HG02840 (cell line): ENCODE measurements around the gene DISP1.
A peak's percentile ranks its signal among the peaks of the same experiment; 100 is the strongest.

Experiments used
- ATAC-seq: cut with Tn5 transposase; IDR thresholded peaks from one replicate; pipeline ENCODE4 v1.9.1; 2021; ENCODE audit warnings: mild to moderate bottlenecking, moderate library complexity, moderate number of reproducible peaks; ENCODE audit not compliant: unreplicated experiment, low FRiP score

Gene DISP1

GRCh38 chr1:222791006-222791710, 23.7 kb upstream of the DISP1 start:
- no peak for ATAC-seq

GRCh38 chr1:222792744-222793143, 22.1 kb upstream of the DISP1 start:
- ATAC-seq, result no peak

GRCh38 chr1:222794656-222795474, 20.0 kb upstream of the DISP1 start:
- no peak for ATAC-seq

- ATAC-seq, result no peak
These were observed 16.7 kb upstream of the DISP1 start for GRCh38 chr1:222798116-222798515.

GRCh38 chr1:222798975-222799374, 15.9 kb upstream of the DISP1 start:
- ATAC-seq, result no peak

- ATAC-seq, result no peak
These were observed 13.8 kb upstream of the DISP1 start for GRCh38 chr1:222801067-222801466.

GRCh38 chr1:222811671-222812070, 3.2 kb upstream of the DISP1 start:
- ATAC-seq, result no peak

- ATAC-seq, result peak; percentile 11
These were observed 838 bp upstream of the DISP1 start for GRCh38 chr1:222813866-222814535.

GRCh38 chr1:222815440-222815765, 564 bp downstream of the DISP1 start:
- no peak for ATAC-seq

GRCh38 chr1:222817529-222817928, 2.7 kb downstream of the DISP1 start:
- no peak for ATAC-seq

GRCh38 chr1:222818171-222818570, 3.3 kb downstream of the DISP1 start:
- ATAC-seq, result no peak

- no peak for ATAC-seq
These were observed 5.4 kb downstream of the DISP1 start for GRCh38 chr1:222820171-222820712.

GRCh38 chr1:222821239-222821638, 6.4 kb downstream of the DISP1 start:
- no peak for ATAC-seq

GRCh38 chr1:222823695-222824094, 8.9 kb downstream of the DISP1 start:
- ATAC-seq, result no peak

- ATAC-seq, result no peak
These were observed 9.8 kb downstream of the DISP1 start for GRCh38 chr1:222824641-222825040.

- no peak for ATAC-seq
These were observed 14.1 kb downstream of the DISP1 start for GRCh38 chr1:222828939-222829338.

GRCh38 chr1:222829868-222830267, 15.0 kb downstream of the DISP1 start:
- ATAC-seq, result no peak

- ATAC-seq, result no peak
These were observed 18.6 kb downstream of the DISP1 start for GRCh38 chr1:222833356-222833876.

- no peak for ATAC-seq
These were observed 28.9 kb downstream of the DISP1 start for GRCh38 chr1:222843469-222844410.

GRCh38 chr1:222844411-222844779, 29.6 kb downstream of the DISP1 start:
- no peak for ATAC-seq
